OCI-LY7 (cell line): ENCODE measurements around the gene EML6.

Experiments
- EZH2phosphoT487 ChIP-seq: fragments of 200-600 bp; sonication (generic); IDR thresholded peaks from 2 replicates; pipeline ENCODE4 v1.6.1; 2018; ENCODE audit warnings: low read depth, borderline replicate concordance, mild to moderate bottlenecking, mixed run types, antibody characterized with exemption, low read length, moderate library complexity, mixed read lengths
- TF ChIP-seq, protein P1 (sequence below): fragments of 200-600 bp; sonication (generic); conservative IDR thresholded peaks from 2 replicates; pipeline ENCODE4 v1.5.1; 2014; ENCODE audit warnings: mild to moderate bottlenecking, antibody characterized with exemption, low read length, moderate library complexity, mixed read lengths

DNA sequence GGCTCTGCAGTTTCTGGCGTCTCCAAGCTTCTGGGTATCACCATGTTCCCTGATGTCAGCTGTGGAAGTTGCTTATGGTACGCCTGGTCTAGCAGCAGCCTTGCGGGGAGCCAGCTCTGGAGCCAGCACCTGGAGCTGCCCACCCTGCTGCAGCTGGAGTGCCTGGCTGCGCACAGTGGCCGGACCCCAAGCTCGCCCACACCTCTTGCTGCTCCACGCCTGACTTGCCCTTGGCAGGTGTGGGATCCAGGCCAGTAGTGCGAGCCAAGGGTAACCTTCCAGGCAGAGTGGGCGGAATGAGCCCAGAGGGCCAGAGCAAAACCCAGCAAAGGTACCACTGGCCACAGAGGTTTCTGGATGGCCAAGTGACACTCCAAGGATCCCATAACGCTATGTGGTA is 13.2 kb upstream of the EML6 start:
- TF ChIP-seq, protein P1, sequence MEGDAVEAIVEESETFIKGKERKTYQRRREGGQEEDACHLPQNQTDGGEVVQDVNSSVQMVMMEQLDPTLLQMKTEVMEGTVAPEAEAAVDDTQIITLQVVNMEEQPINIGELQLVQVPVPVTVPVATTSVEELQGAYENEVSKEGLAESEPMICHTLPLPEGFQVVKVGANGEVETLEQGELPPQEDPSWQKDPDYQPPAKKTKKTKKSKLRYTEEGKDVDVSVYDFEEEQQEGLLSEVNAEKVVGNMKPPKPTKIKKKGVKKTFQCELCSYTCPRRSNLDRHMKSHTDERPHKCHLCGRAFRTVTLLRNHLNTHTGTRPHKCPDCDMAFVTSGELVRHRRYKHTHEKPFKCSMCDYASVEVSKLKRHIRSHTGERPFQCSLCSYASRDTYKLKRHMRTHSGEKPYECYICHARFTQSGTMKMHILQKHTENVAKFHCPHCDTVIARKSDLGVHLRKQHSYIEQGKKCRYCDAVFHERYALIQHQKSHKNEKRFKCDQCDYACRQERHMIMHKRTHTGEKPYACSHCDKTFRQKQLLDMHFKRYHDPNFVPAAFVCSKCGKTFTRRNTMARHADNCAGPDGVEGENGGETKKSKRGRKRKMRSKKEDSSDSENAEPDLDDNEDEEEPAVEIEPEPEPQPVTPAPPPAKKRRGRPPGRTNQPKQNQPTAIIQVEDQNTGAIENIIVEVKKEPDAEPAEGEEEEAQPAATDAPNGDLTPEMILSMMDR = no peak
- no peak for TF ChIP-seq EZH2phosphoT487
